TTC549 (cell line): ENCODE results near the gene CHCHD2.
A peak's percentile ranks its signal among the peaks of the same experiment; 100 is the strongest.
"Not testable (repeated sequence)": the region's sequence is repeated elsewhere in the genome, so short reads cannot be mapped to it uniquely, and the experiment has no call there.

ENCODE experiments used
- FAIRE-seq: peaks from 2 replicates; lab custom pipeline; 2012; peaks lifted over from hg19 to GRCh38; lab: Jason Lieb, UNC

The CHCHD2 gene, protein sequence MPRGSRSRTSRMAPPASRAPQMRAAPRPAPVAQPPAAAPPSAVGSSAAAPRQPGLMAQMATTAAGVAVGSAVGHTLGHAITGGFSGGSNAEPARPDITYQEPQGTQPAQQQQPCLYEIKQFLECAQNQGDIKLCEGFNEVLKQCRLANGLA

DNA sequence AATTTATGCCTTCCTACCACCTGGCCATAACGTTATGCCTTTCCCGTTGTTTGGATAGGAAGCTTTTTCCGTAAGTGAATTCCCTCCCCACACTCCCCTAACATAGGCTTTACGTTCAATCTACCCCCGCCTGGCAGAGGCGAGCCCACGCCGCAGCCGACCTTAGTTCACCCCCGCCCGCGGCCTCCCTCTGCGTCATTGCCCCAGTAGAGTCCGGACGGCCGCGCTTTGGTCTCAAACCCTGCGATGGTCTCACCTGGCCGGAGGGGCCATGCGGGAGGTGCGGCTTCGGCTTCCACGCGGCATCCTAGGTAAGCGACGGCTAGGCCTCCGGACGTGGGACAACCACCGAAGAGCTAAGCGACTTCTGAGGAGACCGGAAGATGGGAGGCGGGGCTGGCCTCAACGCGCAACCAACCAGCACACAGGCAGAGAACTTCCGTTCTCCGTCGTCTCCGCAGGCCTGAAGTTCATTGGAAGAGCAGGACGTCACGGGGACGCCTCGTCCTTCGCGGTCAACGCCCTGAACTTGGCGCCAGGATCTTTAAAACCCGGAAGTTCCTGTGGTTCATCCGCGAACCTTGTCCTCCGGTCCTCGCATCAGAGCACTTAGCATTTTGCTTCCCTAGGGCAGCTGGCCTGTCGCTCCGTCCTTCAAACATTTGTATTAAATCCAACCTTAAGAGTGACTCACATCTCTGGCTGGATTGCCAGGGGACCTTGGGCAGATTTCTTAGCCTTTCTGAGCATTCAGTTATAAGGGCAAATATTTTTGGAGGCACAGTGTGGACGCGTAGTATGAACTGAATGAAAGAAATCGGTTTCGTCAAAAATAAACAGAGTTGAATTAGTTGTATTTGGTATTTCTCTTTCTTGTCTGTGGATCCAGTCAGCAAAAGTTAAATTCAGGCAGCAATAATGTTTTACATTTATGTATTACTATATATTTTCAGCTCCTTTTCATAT is at the start of gene CHCHD2:
TSS of gene CHCHD2 (minus strand) at position 369 of the 966 bp plus-strand sequence. CDS start at position 306, 63 bp downstream.
- peak; percentile 84 for FAIRE-seq

DNA sequence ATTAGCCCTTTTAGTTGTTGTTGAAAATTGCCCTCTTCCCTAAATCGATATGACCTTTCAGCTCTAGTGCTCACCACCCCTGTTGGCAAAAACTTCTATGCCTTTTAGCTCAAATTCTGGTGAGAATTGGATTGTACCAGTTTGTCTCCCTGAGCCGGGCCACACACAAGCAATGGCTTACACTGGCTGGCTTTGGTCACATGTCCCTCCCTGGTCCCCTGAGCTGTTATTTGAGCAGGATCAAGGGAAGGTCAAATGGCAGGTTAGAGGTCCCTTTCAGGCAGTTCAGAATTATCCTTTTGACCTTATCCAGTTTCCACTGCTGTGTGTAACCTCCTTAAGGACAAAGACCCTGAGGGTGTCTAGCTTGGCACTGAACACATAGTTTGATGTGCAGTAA is 24.8 kb upstream of the CHCHD2 start:
- FAIRE-seq = not testable (repeated sequence)

DNA sequence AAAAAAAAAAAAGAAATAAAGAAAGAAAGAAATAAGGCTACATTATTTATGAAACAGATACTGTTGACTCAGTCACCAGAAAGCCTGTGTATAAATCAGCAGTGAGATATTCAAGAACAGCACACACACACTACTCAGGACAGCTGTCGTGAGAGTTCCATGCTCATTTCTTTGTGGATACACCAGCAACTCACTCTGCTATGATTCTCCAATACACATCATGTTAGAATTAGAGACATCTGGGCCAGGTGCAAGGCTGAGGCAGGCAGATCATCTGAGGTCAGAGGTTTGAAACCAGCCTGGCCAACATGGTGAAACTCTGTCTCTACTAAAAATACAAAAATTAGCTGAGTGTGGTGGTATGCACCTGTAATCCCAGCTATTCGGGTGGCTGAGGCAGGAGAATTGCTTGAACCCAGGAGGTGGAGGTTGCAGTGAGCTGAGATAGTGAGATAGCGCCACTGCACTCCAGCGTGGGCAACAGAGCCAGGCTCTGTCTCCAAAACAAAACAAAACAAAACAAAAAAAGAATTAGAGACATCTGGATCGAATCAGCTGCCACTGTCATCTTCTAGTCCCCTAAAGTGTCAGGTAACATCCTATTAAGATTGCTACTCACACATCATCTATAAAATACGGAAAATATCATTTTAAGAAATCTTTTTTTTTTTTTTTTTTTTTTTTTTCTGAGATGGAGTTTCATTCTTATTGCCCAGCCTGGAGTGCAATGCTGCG is 21.1 kb upstream of the CHCHD2 start:
- no peak for FAIRE-seq

DNA sequence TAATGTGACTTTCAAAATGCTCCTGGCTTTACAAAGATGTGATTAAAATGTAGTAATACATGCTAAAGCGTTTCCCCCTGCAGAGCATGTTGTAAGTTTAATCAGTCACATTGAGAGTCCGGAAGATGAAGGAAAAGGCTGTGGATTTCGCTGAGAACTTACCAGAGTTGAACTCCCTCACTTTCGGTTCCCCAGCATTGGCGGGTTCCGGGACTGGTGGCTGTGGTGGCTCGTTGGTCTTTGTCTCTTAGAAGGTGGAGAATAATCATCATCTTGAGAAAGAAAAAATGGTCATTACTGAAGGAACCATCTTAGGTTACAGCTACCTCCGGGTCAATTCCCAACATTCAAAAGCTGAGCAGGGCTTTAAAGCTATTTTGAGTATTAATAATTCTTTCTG is 19.6 kb upstream of the CHCHD2 start:
- no peak for FAIRE-seq

DNA sequence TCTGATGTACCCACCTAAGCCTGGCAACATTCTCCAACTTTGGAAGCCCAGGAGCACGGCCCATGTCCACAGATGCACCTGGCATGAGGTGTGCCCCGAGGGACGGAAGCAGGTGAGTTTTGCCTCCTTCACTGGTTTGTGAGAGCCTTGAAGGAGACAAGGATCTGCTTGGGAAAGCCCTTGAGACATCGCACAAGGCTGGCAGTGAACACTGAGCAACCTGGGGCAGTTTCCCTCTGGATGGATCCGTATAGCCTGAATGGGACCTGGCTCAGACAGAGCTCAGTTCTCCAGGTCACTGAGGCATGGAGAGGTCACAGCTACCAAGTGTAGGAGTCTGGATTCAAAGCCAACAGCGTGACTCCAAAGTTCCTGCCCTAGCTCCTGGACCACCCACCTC is 18.7 kb upstream of the CHCHD2 start:
- FAIRE-seq = no peak

DNA sequence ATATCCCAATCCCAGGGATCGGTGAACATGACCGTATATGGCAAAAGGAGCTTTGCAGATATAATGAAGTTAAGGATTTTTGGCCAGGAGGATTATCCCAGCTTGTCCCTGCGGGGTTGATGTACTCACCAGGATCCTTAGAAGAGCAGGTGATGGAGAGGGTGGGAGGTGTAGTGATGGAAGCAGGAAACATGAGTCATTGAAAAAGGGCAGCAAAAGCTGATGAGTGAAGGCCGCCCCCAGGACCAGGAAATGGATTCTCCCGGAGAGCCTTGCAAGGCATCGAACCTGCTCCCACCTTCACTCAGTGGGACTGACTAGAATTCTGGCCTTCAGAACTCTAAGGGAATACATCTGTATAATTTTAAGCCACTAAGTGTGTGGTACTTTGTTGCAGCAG is 15.2 kb upstream of the CHCHD2 start:
- FAIRE-seq = no peak

DNA sequence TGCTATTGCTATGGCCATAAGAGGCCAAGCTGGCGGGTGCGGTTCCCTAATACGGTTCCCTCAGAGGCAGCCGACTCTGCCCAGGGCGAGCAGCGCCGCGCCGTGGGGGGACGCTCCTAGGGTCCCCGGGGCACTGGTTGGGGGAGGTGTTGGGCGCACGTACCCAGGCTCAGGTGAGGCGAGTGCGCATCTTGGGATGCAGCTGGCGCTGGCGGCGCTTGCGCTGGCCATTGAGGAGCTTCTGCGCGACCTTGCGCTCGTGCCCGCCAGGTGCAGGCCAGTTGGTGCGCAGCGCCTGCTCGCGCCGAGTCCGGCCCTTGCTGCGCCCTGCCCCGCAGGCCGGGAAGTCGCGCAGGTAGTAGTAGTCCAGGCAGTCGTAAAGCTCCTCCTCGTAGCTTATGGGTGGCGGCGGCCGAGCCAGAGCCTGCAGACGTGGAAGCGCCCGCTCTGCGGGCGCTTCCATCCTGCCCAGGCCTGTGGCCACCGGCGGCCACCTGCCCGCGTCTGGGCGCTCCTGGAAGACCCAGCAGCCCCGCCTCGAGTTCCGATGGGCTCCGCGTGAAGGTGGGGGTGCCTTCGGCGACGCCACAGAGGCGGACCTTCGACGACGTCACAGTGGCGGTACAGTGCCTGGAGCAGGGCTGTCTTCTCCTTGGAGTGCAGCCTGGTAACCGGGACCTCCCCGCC is 9.7 kb upstream of the CHCHD2 start, which contains the start of gene NUPR2:
TSS of gene NUPR2 (minus strand) at position 566 of the 687 bp plus-strand sequence. CDS start at position 463, 103 bp downstream.
- FAIRE-seq = no peak

DNA sequence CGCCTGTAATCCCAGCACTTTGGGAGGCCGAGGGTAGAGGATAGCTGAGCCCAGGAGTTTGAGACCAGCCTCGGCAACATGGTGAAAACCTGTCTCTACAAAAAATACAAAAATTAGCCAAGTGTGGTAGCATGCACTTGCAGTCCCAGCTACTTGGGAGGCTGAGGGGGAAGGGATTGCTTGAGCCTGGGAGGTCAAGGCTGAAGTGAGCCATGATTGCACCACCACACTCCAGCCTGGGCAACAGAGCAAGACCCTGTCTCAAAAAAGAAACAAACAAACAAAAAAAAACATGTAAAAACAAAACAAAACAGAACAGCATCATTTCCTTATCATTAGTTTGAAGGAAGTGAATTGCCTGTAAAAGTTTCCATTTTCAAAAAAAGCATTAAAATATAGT is 6.0 kb upstream of the CHCHD2 start:
- not testable (repeated sequence) for FAIRE-seq

DNA sequence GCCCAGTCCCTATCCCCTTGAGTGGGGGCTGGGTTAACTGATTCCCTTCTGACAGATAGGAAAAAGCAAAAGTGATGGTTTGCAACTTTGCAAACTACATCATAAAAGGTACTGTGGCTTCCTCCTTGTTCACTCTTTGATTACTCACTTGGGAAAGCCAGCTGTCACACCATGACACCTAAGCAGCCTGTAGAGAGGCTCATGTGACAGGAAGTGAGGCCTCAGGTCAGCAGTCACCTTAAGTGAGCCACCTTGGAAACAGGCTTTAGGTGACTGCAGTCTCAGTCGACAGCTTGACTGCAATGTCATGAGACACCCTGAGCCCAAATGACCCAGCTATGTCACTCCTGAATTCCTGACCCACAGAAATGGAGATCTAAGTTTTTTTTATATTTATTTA is 4.3 kb upstream of the CHCHD2 start:
- no peak for FAIRE-seq

DNA sequence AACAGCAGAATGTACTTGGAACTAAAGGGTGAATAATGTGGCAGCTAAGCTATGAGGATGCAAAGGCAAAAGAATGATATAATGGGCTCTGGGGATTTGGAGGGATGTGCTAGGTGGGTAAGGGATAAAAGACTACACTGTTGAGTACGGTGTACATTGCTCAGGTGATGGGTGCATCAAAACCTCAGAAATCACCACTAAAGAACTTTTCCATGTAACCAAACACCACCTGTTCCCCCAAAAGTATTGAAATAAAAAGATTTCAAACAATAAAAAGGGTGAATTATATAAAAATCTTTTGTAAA is 1.6 kb upstream of the CHCHD2 start:
- no peak for FAIRE-seq

DNA sequence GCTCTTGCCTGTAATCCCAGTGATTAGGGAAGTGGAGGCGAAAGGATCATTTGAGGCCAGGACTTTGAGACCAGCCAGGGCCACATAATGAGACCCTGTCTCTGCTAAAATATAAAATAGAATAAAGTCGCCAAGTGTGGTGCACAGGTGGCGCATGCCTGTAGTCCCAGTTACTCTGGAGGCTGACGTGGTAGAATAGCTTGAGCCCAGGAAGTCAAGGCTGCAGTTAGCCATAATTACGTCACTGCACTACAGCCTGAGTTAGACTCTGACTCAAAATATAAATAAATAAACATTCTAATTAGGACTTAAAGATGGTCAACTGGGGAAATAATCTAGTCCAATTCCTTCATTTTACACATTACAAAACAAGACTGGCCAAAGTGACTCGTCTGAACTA is 768 bp downstream of the CHCHD2 start:
- FAIRE-seq = no peak

DNA sequence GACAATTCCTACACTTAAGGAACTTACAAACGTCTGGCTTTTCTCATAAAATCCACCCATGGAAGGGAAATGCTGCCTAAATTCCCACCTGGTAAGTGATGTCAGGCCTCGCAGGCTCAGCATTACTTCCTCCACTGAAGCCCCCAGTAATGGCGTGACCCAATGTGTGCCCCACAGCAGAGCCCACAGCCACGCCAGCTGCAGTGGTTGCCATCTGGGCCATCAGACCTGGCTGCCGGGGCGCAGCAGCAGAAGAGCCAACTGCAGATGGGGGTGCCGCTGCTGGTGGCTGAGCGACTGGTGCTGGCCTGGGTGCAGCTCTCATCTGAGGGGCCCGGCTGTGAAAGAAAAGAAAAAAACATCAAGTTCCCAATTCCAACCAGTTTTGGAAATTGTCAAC is 2.1 kb downstream of the CHCHD2 start:
- FAIRE-seq = not testable (repeated sequence)

DNA sequence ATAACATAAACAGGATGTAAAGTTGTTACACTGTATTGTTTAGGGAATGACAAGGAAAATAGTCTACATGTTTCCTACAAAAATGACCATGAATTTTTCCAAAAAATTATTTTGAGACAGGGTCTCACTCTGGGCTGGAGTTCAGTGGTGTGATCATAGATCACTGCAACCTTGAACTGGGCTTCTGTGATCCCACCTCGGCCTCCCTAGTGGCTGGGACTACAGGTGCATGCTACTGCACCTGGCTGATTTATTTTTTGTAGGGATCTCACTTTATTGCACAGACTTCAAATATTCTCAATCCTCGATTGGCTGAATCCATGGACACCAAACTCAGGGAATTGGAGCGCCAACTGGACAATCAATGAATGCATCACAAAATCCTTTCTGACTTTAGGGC is 6.6 kb downstream of the CHCHD2 start:
- FAIRE-seq = no peak

DNA sequence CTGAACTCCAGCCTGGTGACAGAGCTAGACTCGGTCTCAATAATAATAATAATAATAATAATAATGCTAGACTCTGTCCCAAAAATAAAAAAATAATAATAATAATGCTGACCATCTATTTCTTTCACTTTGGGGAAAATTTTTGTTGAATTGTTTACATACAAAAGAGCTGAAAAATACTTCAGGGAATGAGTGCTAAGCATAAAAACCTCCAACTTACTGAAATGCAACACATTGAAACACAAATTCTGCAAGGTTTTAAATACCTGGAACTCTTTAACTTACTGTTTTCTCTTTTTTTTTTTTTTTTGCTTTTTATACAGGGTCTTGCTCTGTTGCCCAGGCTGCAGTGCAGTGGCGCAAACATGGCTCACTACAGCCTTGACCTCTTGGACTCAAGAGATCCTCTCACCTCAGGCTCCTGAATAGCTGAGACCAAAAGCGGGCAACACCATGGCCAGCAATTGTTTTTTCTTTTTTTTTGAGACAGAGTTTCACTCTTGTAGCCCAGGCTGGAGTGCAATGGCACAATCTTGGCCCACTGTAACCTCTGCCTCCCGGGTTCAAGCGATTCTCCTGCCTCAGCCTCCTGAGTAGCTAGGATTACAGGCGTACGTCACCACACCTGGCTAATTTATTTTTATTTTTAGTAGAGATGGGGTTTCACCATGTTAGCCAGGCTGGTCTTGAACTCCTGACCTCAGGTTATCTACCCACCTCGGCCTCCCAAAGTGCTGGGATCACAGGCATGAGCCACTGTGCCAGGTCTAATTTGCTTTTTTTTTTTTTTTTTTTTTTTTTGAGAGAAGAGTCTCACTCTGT is 7.9 kb downstream of the CHCHD2 start:
- not testable (repeated sequence) for FAIRE-seq

DNA sequence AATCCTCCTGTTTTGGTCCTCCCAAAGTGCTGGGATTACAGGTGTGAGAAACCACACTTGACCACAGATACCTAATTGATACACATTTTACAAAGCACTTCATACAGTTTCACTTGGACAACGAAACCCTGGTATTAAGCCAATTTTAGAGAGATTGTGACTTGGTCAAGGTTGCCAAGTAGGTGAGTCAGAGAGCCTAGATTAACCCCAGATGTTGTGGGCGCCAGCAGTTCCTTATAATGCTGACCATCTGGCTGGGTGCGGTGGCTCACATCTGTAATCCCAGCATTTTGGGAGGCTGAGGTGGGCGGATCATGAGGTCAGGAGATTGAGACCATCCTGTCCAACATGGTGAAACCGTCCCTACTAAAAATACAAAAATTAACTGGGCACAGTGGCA is 8.6 kb downstream of the CHCHD2 start:
- no peak for FAIRE-seq

DNA sequence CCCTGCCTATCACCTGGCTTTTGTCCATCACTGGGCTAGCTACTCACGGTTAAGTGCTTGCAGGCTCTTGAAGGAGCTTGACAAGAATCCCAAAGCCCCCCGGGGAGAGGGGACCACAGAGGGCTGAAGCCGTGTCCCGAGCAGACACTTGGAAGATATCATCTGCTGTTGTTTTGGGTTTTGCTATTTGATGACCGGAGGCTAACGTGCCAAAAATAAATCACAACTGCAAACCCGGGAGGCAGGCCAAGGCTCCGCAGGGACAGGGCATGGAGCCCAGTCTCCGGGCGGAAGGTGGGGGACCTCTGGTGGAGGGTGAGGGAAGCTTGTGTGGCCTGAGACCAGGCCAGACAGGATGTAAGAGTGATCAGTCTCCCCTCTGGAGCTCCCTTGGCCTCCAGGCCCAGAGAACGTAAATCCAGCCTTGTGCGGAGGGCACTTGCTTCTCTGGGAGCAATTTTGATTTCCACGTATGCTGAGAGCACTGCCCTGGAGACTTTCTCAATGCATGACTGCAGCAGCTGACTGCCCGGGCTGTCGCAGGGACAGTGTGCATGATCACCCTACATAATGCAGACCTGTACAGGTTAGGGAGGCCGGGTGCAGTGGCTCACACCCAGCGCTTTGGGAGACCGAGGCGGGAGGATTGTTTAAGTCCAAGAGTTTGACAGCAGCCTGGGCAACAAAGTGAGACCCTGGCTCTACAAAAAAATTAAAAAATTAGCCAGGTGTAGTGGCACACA is 13.3 kb downstream of the CHCHD2 start, which contains the start of gene PHKG1:
TSS of gene PHKG1 (minus strand) at position 164 of the 743 bp plus-strand sequence. CDS start 4,011 bp downstream, outside the sequence.
- no peak for FAIRE-seq

DNA sequence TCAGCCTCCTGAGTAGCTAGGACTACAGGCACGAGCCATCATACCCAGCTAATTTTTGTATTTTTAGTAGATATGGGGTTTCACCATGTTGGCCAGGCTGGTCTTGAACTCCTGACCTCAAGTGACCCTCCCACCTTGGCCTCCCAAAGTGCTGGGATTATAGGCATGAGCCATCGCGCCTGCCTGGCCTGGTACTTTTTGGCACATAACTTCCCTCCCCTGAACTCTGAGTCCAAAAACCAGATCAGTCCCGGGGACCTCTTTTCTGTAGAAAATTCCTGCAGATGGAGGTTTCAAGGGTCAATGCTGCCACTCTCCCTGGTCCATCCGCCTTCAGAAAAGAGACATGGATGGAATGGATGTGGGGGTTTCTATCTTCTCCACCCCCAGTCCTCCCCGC is 13.9 kb downstream of the CHCHD2 start:
- not testable (repeated sequence) for FAIRE-seq

DNA sequence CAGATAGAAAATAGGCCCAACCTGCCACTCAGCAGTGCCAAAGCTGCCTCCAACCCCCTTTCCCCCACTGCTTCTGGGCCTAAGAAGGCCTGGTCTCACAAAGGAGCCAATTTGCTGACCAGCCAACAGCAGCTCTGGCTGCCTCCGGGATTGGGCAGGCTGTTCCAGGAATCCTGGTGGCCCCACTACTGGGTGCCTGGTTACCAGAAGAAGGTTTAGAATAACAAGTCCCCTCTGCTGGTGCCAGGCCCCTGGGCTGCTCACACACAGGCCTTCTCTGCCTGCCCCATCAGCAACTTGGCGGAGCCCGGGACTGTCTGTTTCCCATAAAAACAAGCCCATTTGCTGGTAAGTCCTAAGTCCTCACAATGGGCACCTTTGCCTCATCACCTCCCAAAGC is 14.7 kb downstream of the CHCHD2 start:
- FAIRE-seq = no peak

DNA sequence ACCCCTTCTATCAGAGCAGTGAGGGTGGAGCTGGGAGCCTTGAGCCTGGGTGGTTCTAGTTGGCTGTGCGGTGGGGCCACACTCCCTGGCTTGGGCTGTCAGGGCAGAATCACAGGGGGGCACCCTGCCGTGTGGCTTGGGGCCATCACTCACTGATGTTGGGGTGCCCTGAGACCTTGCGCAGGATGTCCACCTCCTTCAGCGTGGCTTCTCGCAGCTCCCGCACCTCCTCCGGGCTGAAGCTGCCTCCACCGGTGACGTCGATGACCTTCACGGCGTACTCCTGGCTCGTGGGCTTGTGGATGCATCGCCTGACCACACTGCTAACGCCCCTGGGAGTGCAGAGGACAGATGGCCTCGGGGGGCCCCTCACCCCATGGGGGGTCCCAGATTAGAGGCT is 18.8 kb downstream of the CHCHD2 start:
- no peak for FAIRE-seq

DNA sequence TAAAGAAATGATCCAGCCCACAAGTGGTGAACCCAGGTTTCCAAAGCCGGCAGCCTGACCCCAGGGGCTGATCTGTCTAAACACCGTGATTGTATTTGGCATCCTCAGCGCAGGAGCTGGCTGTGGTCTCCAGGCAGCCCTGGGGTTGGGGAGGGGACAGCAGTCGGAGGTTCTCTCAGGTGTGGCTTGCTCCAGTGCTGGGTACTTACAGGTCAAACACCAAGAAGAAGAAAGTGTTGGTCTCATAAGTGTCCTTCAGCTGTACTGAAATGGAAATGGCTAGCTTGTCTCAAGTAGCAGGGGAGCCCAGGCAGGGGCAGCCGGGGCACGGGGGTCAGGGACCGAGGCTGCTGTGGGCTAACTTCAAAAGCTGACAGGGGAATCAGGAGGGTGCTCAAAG is 19.5 kb downstream of the CHCHD2 start:
- no peak for FAIRE-seq
